ENCODE data around the gene LBP. TPM values are rescaled to one million over a fixed set of nuclear protein-coding genes. Genes with fewer than 3 reads are reported as not detected.

LBP gene
- total RNA-seq = not detected

GRCh38 chr20:38346247-38346651 lies at the start of gene LBP:
Gene LBP (plus strand): TSS chr20:38346482. CDS start chr20:38346517, 35 bp downstream.
- ATAC-seq (ENCODE audit: low read depth) (no peak), DNase-seq (no peak)
- no peaks in the 10 kb centered on the region for H3K9me3 Mint-ChIP-seq
- no peaks in the 10 kb centered on the region for H3K36me3 Mint-ChIP-seq
- H3K4me3 Mint-ChIP-seq = no peak within 1 kb of the TSS
- H3K4me1 Mint-ChIP-seq = no peaks in the 10 kb centered on the region
- no peaks in the 10 kb centered on the region for H3K27me3 Mint-ChIP-seq
- POLR2A ChIA-PET = no interaction called here
- H3K27ac Mint-ChIP-seq = no peak within 1 kb of the TSS

GRCh38 chr20:38297916-38298674 lies 48.2 kb upstream of the LBP start:
- peaks cover 26% of the 10 kb centered on the region for H3K27me3 Mint-ChIP-seq
- ATAC-seq (ENCODE audit: low read depth) = no peak
- no peak overlapping the region for H3K27ac Mint-ChIP-seq
- H3K9me3 Mint-ChIP-seq = no peaks in the 10 kb centered on the region
- POLR2A ChIA-PET = no interaction called here
- no peaks in the 10 kb centered on the region for H3K4me1 Mint-ChIP-seq
- no peak overlapping the region for H3K4me3 Mint-ChIP-seq
- no peak for DNase-seq
- no peaks in the 10 kb centered on the region for H3K36me3 Mint-ChIP-seq

DNA sequence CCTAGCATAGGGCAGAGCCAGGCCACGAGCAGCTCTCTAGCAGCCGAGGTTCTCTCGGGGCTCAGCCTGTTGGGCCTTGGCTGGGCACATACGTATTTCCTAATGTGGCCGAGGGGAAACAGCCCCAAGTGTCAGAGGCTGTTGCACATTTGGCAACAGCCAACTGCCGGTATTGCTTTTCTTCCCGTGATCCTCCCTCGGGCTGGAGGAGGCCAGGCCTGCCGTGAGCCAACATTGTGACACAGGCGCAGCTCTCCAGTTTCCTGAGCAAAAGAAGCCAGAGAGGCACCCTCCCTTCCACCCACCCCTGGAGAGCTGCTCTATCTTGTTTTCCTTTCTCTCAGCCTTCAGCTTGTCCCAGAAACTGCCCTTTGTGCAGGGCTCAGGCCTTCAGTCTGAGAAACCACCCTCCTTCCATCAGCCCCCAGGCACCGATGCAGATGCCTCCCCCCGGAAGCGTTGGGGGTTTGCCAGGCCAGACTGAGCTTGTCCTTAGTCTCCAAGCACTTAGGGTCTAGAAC lies 47.5 kb upstream of the LBP start:
- Mint-ChIP-seq H3K4me3 (no peak overlapping the region), H3K36me3 (no peaks in the 10 kb centered on the region), H3K9me3 (no peaks in the 10 kb centered on the region), H3K4me1 (peaks cover 5% of the 10 kb centered on the region), H3K27ac (no peak overlapping the region), H3K27me3 (peaks cover 33% of the 10 kb centered on the region)
- no peak for ATAC-seq (ENCODE audit: low read depth)
- DNase-seq = no peak
- POLR2A ChIA-PET = no interaction called here

DNA sequence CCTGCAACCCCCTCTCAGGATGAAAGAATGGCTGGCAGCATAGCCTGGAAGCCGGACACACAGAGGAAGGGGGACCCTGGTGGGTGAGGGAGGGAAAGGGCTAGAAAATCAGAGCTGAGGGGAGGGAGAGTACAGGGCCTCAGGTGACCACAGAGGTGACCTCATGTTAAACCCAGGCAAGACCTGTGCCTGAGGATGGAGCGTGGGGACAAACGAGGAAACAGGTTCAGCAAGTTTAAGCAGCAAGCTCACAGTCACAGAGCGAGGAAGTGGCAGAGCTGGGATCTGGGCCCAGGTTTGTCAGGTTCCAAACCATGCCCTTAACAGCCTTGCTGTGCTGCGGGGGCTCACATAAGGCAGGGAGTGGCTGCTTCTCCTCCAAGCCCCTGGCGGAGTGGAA lies 46.3 kb upstream of the LBP start:
- no peak for DNase-seq

GRCh38 chr20:38300438-38300837 lies 45.8 kb upstream of the LBP start:
- Mint-ChIP-seq H3K4me3 (no peak overlapping the region), H3K4me1 (peaks cover 15% of the 10 kb centered on the region), H3K27me3 (peaks cover 43% of the 10 kb centered on the region), H3K27ac (no peak overlapping the region), H3K9me3 (no peaks in the 10 kb centered on the region), H3K36me3 (no peaks in the 10 kb centered on the region)
- ATAC-seq (ENCODE audit: low read depth) (no peak), DNase-seq (no peak)
- POLR2A ChIA-PET = no interaction called here

More for the DNA sequence above, 46.3 kb upstream of the LBP start:
- no peak for ATAC-seq (ENCODE audit: low read depth)
- H3K9me3 Mint-ChIP-seq = no peaks in the 10 kb centered on the region
- POLR2A ChIA-PET = no interaction called here
- peaks cover 43% of the 10 kb centered on the region for H3K27me3 Mint-ChIP-seq
- no peak overlapping the region for H3K27ac Mint-ChIP-seq
- no peaks in the 10 kb centered on the region for H3K36me3 Mint-ChIP-seq
- peaks cover 15% of the 10 kb centered on the region for H3K4me1 Mint-ChIP-seq
- H3K4me3 Mint-ChIP-seq = no peak overlapping the region

GRCh38 chr20:38301309-38301708 lies 45.0 kb upstream of the LBP start:
- H3K4me1 Mint-ChIP-seq = peaks cover 15% of the 10 kb centered on the region

GRCh38 chr20:38302786-38303185 lies 43.5 kb upstream of the LBP start:
- POLR2A ChIA-PET = no interaction called here
- H3K4me1 Mint-ChIP-seq = peaks cover 19% of the 10 kb centered on the region
- no peak for DNase-seq
- H3K27me3 Mint-ChIP-seq = peaks cover 53% of the 10 kb centered on the region
- H3K36me3 Mint-ChIP-seq = no peaks in the 10 kb centered on the region
- no peak overlapping the region for H3K4me3 Mint-ChIP-seq
- H3K27ac Mint-ChIP-seq = no peak overlapping the region
- H3K9me3 Mint-ChIP-seq = no peaks in the 10 kb centered on the region
- no peak for ATAC-seq (ENCODE audit: low read depth)

More at GRCh38 chr20:38301309-38301708, 45.0 kb upstream of the LBP start:
- POLR2A ChIA-PET = no interaction called here
- ATAC-seq (ENCODE audit: low read depth) = no peak
- Mint-ChIP-seq H3K9me3 (no peaks in the 10 kb centered on the region), H3K4me3 (no peak overlapping the region), H3K27ac (no peak overlapping the region), H3K27me3 (peaks cover 46% of the 10 kb centered on the region), H3K36me3 (no peaks in the 10 kb centered on the region)
- no peak for DNase-seq

DNA sequence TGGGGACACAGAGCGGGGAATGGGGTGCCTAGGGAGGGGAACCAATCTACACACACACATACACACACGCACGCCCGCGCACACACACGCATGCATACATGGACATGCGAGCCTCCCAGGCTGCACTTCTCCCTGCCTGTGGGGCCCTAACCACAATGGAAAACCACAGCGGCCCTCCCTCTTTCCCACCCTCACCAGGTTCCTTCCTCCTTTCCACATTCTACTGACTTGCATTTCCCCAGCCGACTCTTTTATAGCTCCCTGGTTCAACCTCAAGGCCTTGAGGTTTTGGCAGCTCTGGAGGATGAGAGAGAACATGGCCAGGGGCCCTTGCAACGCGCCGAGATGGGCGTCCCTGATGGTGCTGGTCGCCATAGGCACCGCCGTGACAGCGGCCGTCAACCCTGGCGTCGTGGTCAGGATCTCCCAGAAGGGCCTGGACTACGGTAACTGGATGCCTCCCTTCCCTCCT lies 42.3 kb upstream of the LBP start, which contains the start of gene BPI:
Gene BPI, plus strand, starts transcription at position 249 of the 472 bp plus-strand sequence. Its CDS starts 68 bp downstream, at position 317.
- peak within 1 kb of the TSS; percentile 39 for H3K4me3 Mint-ChIP-seq
- POLR2A ChIA-PET = no interaction called here

GRCh38 chr20:38304845-38305447 lies 41.3 kb upstream of the LBP start:
- ATAC-seq (ENCODE audit: low read depth) (peak; percentile 55), DNase-seq (peak; percentile 56)
- Mint-ChIP-seq H3K4me3 (no peak overlapping the region), H3K27ac (no peak overlapping the region), H3K27me3 (peaks cover 53% of the 10 kb centered on the region), H3K9me3 (no peaks in the 10 kb centered on the region), H3K4me1 (peaks cover 23% of the 10 kb centered on the region), H3K36me3 (no peaks in the 10 kb centered on the region)
- POLR2A ChIA-PET = no interaction called here

More for the DNA sequence above, 42.3 kb upstream of the LBP start, which contains the start of gene BPI:
- ATAC-seq (ENCODE audit: low read depth) = peak; percentile 54
- Mint-ChIP-seq H3K27ac (no peak within 1 kb of the TSS), H3K36me3 (no peaks in the 10 kb centered on the region), H3K4me1 (peaks cover 23% of the 10 kb centered on the region), H3K9me3 (no peaks in the 10 kb centered on the region), H3K27me3 (peaks cover 52% of the 10 kb centered on the region)
- peak; percentile 35 for DNase-seq

GRCh38 chr20:38305541-38305940 lies 40.7 kb upstream of the LBP start:
- POLR2A ChIA-PET = no interaction called here
- H3K36me3 Mint-ChIP-seq = no peaks in the 10 kb centered on the region

GRCh38 chr20:38306379-38306778 lies 39.9 kb upstream of the LBP start:
- POLR2A ChIA-PET = no interaction called here
- Mint-ChIP-seq H3K27me3 (peaks cover 44% of the 10 kb centered on the region), H3K27ac (no peak overlapping the region), H3K9me3 (no peaks in the 10 kb centered on the region), H3K4me1 (peaks cover 23% of the 10 kb centered on the region), H3K36me3 (no peaks in the 10 kb centered on the region), H3K4me3 (no peak overlapping the region)
- ATAC-seq (ENCODE audit: low read depth) (no peak), DNase-seq (no peak)

More at GRCh38 chr20:38305541-38305940, 40.7 kb upstream of the LBP start:
- ATAC-seq (ENCODE audit: low read depth) = no peak
- Mint-ChIP-seq H3K27me3 (peaks cover 51% of the 10 kb centered on the region), H3K27ac (no peak overlapping the region), H3K4me1 (peaks cover 23% of the 10 kb centered on the region), H3K9me3 (no peaks in the 10 kb centered on the region), H3K4me3 (no peak overlapping the region)
- no peak for DNase-seq

- H3K4me3 Mint-ChIP-seq = no peak overlapping the region
- POLR2A ChIA-PET = interaction anchor here (0.6 kb wide), 1 partner anchor 88 kb away, joined by 4 read pairs; no protein-coding TSS in a partner anchor
- DNase-seq = no peak
- no peaks in the 10 kb centered on the region for H3K9me3 Mint-ChIP-seq
- peaks cover 39% of the 10 kb centered on the region for H3K27me3 Mint-ChIP-seq
- H3K36me3 Mint-ChIP-seq = no peaks in the 10 kb centered on the region
- no peak overlapping the region for H3K27ac Mint-ChIP-seq
- peak; percentile 29 for ATAC-seq (ENCODE audit: low read depth)
- H3K4me1 Mint-ChIP-seq = peaks cover 23% of the 10 kb centered on the region
Measured at GRCh38 chr20:38307371-38308046, 38.8 kb upstream of the LBP start.

GRCh38 chr20:38308047-38308438 lies 38.2 kb upstream of the LBP start:
- DNase-seq (no peak), ATAC-seq (ENCODE audit: low read depth) (peak; percentile 11)
- no peaks in the 10 kb centered on the region for H3K9me3 Mint-ChIP-seq
- peaks cover 34% of the 10 kb centered on the region for H3K27me3 Mint-ChIP-seq
- no peak overlapping the region for H3K4me3 Mint-ChIP-seq
- no peaks in the 10 kb centered on the region for H3K36me3 Mint-ChIP-seq
- peaks cover 23% of the 10 kb centered on the region for H3K4me1 Mint-ChIP-seq
- POLR2A ChIA-PET = no interaction called here
- H3K27ac Mint-ChIP-seq = peak overlapping the region; percentile 1
